H9 (cell line): ENCODE measurements around the gene MAP3K7. TPM values are rescaled to one million over a fixed set of nuclear protein-coding genes. Genes with fewer than 3 reads are reported as not detected.

Experiments
- DNase-seq: peaks from one replicate; pipeline ENCODE4 v3.0.0-alpha.2; 2017
- H2AFZ ChIP-seq: one replicate; pipeline ENCODE4 v1.6.1; 2013; ENCODE audit warnings: mild to moderate bottlenecking, low read length, control low read depth, moderate library complexity
- H2AK5ac ChIP-seq: 2 replicates; pipeline ENCODE4 v1.6.1; 2013; ENCODE audit warnings: low read length, control low read depth, mixed read lengths; ENCODE audit not compliant: insufficient read length
- H2BK120ac ChIP-seq: one replicate; pipeline ENCODE4 v1.6.1; 2013; ENCODE audit warnings: low read depth, mild to moderate bottlenecking, low read length, control low read depth, inconsistent platforms; ENCODE audit not compliant: poor library complexity, severe bottlenecking
- H2BK12ac ChIP-seq: 2 replicates; pipeline ENCODE4 v1.6.1; 2013; ENCODE audit warnings: low read length, control low read depth, mixed read lengths, low read depth; ENCODE audit not compliant: insufficient read length
- H2BK15ac ChIP-seq: 2 replicates; pipeline ENCODE4 v1.6.1; 2013; ENCODE audit warnings: low read depth, low read length, control low read depth
- H2BK20ac ChIP-seq: one replicate; pipeline ENCODE4 v1.6.1; 2013; ENCODE audit warnings: low read depth, mild to moderate bottlenecking, low read length, control low read depth, inconsistent platforms; ENCODE audit not compliant: poor library complexity, severe bottlenecking
- H2BK5ac ChIP-seq: 2 replicates; pipeline ENCODE4 v1.6.1; 2013; ENCODE audit warnings: low read length, control low read depth, mixed read lengths; ENCODE audit not compliant: insufficient read length
- H3K14ac ChIP-seq: 2 replicates; pipeline ENCODE4 v1.6.1; 2013; ENCODE audit warnings: low read length, control low read depth; ENCODE audit not compliant: insufficient read depth
- H3K18ac ChIP-seq: 2 replicates; pipeline ENCODE4 v1.6.1; 2013; ENCODE audit warnings: low read depth, mild to moderate bottlenecking, mixed read lengths, low read length, control low read depth; ENCODE audit not compliant: insufficient read length
- H3K23ac ChIP-seq: 2 replicates; pipeline ENCODE4 v1.6.1; 2013; ENCODE audit warnings: low read length, control low read depth, mixed read lengths, low read depth; ENCODE audit not compliant: insufficient read length
- H3K23me2 ChIP-seq: 2 replicates; pipeline ENCODE4 v1.6.1; 2013; ENCODE audit warnings: low read depth, mild to moderate bottlenecking, mixed read lengths, low read length, control low read depth; ENCODE audit not compliant: insufficient read length, poor library complexity, severe bottlenecking
- H3K27ac ChIP-seq: 2 replicates; pipeline ENCODE4 v1.5.1; 2013; ENCODE audit warnings: low read length, control low read depth, mixed read lengths, low read depth; ENCODE audit not compliant: insufficient read length
- H3K27me3 ChIP-seq: 2 replicates; pipeline ENCODE4 v1.6.1; 2013; ENCODE audit warnings: low read length, control low read depth, inconsistent platforms; ENCODE audit not compliant: insufficient read depth
- H3K4ac ChIP-seq: 2 replicates; pipeline ENCODE4 v1.6.1; 2013; ENCODE audit warnings: low read depth, mild to moderate bottlenecking, control low read depth, inconsistent platforms, low read length, moderate library complexity
- H3K4me1 ChIP-seq: 2 replicates; pipeline ENCODE4 v1.6.1; 2013; ENCODE audit warnings: low read length, control low read depth, inconsistent platforms; ENCODE audit not compliant: insufficient read depth
- H3K4me2 ChIP-seq: 2 replicates; pipeline ENCODE4 v1.6.1; 2013; ENCODE audit warnings: low read length, control low read depth, mixed read lengths; ENCODE audit not compliant: insufficient read length, insufficient read depth
- H3K56ac ChIP-seq: 2 replicates; pipeline ENCODE4 v1.6.1; 2013; ENCODE audit warnings: low read depth, mild to moderate bottlenecking, mixed read lengths, low read length, control low read depth; ENCODE audit not compliant: insufficient read length
- H3K79me1 ChIP-seq: 2 replicates; pipeline ENCODE4 v1.6.1; 2013; ENCODE audit warnings: low read depth, mild to moderate bottlenecking, moderate library complexity, low read length, control low read depth, inconsistent platforms; ENCODE audit not compliant: insufficient read depth, poor library complexity, severe bottlenecking
- H3K79me2 ChIP-seq: 2 replicates; pipeline ENCODE4 v1.6.1; 2013; ENCODE audit warnings: low read length, control low read depth, inconsistent platforms; ENCODE audit not compliant: insufficient read depth
- H3K9ac ChIP-seq: 2 replicates; pipeline ENCODE4 v1.6.1; 2013; ENCODE audit warnings: low read length, control low read depth, mixed read lengths; ENCODE audit not compliant: insufficient read length; ENCODE audit errors: extremely low read depth
- H3K9me3 ChIP-seq: one replicate; pipeline ENCODE4 v1.6.1; 2013; ENCODE audit warnings: low read depth, low read length, inconsistent platforms; ENCODE audit not compliant: control insufficient read depth
- H3T11ph ChIP-seq: one replicate; pipeline ENCODE4 v1.6.1; 2013; ENCODE audit warnings: mild to moderate bottlenecking, low read length, control low read depth, inconsistent platforms
- H4K20me1 ChIP-seq: one replicate; pipeline ENCODE4 v1.6.1; 2013; ENCODE audit not compliant: control insufficient read depth, insufficient read length, insufficient read depth
- H4K5ac ChIP-seq: 2 replicates; pipeline ENCODE4 v1.6.1; 2013; ENCODE audit warnings: low read depth, mild to moderate bottlenecking, mixed read lengths, low read length, control low read depth; ENCODE audit not compliant: insufficient read length
- H4K8ac ChIP-seq: replicated peaks from 2 replicates; pipeline ENCODE4 v1.6.1; 2013; ENCODE audit warnings: low read length, control low read depth, mixed read lengths, low read depth; ENCODE audit not compliant: insufficient read length
- H4K91ac ChIP-seq: 2 replicates; pipeline ENCODE4 v1.6.1; 2013; ENCODE audit warnings: low read depth, mild to moderate bottlenecking, moderate library complexity, mixed read lengths, low read length, control low read depth; ENCODE audit not compliant: insufficient read length
- H3K27ac Mint-ChIP-seq, 3 experiments: 2 replicates in 2 of 3; 3 replicates in 1 of 3; pipeline ENCODE4 v1.8.0; 2020 to 2021; ENCODE audit warnings: mixed read lengths in 3 of 3, mild to moderate bottlenecking in 1 of 3, moderate library complexity in 1 of 3
- H3K27me3 Mint-ChIP-seq: 2 replicates; pipeline ENCODE4 v1.8.0; 2021; ENCODE audit warnings: low read depth, mild to moderate bottlenecking, moderate library complexity, mixed read lengths
- H3K36me3 Mint-ChIP-seq, 3 experiments: 2 replicates in 2 of 3; 3 replicates in 1 of 3; pipeline ENCODE4 v1.8.0; 2020 to 2021; ENCODE audit warnings: low read depth in 3 of 3, mixed read lengths in 3 of 3; ENCODE audit not compliant: insufficient read depth in 1 of 3
- H3K4me1 Mint-ChIP-seq, 2 experiments: 2 replicates each; pipeline ENCODE4 v1.8.0; 2020; ENCODE audit warnings: mixed read lengths in 2 of 2
- H3K4me3 Mint-ChIP-seq, 2 experiments: 2 replicates in 1 of 2; 3 replicates in 1 of 2; pipeline ENCODE4 v1.8.0; 2020 to 2021; ENCODE audit warnings: mild to moderate bottlenecking in 2 of 2, mixed read lengths in 2 of 2, moderate library complexity in 1 of 2
- H3K9me3 Mint-ChIP-seq, 2 experiments: 2 replicates in 1 of 2; 3 replicates in 1 of 2; pipeline ENCODE4 v1.8.0; 2020; ENCODE audit warnings: mild to moderate bottlenecking in 2 of 2, mixed read lengths in 2 of 2, moderate library complexity in 1 of 2
- WGBS: extraction: QIAGEN DNeasy Blood & Tissue Kit; methylation state at CpG from one replicate; pipeline ENCODE4 v1.1.7; 2013; ENCODE audit warnings: missing lambda C conversion rate, low lambda C conversion rate, mixed read lengths; ENCODE audit not compliant: insufficient read length; ENCODE audit errors: extremely low coverage; 5-methylcytosine and 5-hydroxymethylcytosine counted together
- total RNA-seq: library from RNA; stranded (reverse); gene quantifications from 2 replicates; pipeline ENCODE4 v1.2.1, GENCODE V29; 2021
- TF ChIP-seq, protein P1 (sequence below): fragments of 200-600 bp; sonication (generic); conservative IDR thresholded peaks from 3 replicates; pipeline ENCODE4 v1.8.0; 2021; ENCODE audit warnings: antibody characterized with exemption, mild to moderate bottlenecking

MAP3K7 gene
- total RNA-seq, 1 experiment from 2014 or later, result 31.3 TPM

DNA sequence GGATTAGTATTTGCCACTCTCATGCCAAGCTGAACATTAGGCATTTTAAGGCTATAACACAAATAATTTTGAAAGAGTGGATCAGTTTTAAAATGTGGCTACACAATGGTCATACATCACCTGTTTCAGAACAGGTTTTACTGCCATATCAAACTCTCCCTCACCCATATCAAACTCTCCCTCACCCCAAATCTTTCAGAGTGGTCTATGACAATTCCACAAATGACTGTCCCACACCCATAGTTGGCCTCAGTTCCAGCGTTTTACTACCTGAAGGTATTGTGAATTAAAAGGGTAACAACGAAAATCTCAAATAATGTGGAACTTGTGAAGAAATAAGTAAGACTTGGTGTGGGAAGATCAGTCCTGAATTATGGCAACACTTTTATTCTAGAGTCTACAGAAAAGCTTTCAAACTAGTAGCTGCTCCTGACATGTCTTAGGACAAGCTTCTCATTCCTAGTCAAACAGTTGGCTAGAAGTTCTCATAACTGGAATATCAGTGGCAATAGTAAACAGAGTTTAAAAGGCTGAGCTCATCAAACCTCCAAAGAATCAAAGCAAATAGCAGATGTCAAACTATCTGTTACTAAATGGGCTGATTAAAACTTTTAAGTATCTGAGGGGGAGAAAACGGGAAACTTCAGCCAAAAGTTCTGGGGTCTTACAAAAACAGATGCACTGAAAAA, 52.4 kb downstream of the MAP3K7 start:
- Mint-ChIP-seq H3K27ac (no peak overlapping the region), H3K9me3 (no peaks in the 10 kb centered on the region), H3K4me1 (no peaks in the 10 kb centered on the region), H3K4me3 (no peak overlapping the region), H3K27me3 (no peaks in the 10 kb centered on the region), H3K36me3 (peaks cover 4 to 11% (median 4%) of the 10 kb centered on the region in 3 experiments; a peak in 5 of 7 replicates)
- Histone ChIP-seq H3K79me1 (no peaks in the 10 kb centered on the region), H3K4ac (no peak overlapping the region), H2AK5ac (no peak overlapping the region), H3T11ph (no peak overlapping the region), H2BK15ac (no peak overlapping the region), H3K23me2 (no peaks in the 10 kb centered on the region), H4K8ac (no peak overlapping the region), H2BK5ac (no peak overlapping the region), H3K79me2 (no peaks in the 10 kb centered on the region), H3K4me2 (no peak overlapping the region), H3K27ac (no peak overlapping the region), H4K91ac (no peak overlapping the region), H2BK12ac (no peak overlapping the region), H4K20me1 (no peaks in the 10 kb centered on the region), H2AFZ (no peak overlapping the region), H3K9ac (no peak overlapping the region), H2BK120ac (no peak overlapping the region), H3K4me1 (no peaks in the 10 kb centered on the region), H3K18ac (no peak overlapping the region), H3K27me3 (no peaks in the 10 kb centered on the region), H3K9me3 (no peaks in the 10 kb centered on the region), H3K56ac (no peak overlapping the region), H3K23ac (no peak overlapping the region), H2BK20ac (no peak overlapping the region), H4K5ac (no peak overlapping the region), H3K14ac (no peak overlapping the region)
- TF ChIP-seq, protein P1, sequence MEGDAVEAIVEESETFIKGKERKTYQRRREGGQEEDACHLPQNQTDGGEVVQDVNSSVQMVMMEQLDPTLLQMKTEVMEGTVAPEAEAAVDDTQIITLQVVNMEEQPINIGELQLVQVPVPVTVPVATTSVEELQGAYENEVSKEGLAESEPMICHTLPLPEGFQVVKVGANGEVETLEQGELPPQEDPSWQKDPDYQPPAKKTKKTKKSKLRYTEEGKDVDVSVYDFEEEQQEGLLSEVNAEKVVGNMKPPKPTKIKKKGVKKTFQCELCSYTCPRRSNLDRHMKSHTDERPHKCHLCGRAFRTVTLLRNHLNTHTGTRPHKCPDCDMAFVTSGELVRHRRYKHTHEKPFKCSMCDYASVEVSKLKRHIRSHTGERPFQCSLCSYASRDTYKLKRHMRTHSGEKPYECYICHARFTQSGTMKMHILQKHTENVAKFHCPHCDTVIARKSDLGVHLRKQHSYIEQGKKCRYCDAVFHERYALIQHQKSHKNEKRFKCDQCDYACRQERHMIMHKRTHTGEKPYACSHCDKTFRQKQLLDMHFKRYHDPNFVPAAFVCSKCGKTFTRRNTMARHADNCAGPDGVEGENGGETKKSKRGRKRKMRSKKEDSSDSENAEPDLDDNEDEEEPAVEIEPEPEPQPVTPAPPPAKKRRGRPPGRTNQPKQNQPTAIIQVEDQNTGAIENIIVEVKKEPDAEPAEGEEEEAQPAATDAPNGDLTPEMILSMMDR, result no peak
- no CpG with 5 or more reads among the region's 3 CpGs for WGBS
- DNase-seq, result no peak
